WTC11 (cell line): ENCODE results near the gene PLIN4. TPM values are rescaled to one million over a fixed set of nuclear protein-coding genes. Genes with fewer than 3 reads are reported as not detected.

Experiments
- ATAC-seq: fragments of 200-7000 bp; cut with Tn5 transposase; 2 replicates; pipeline ENCODE4 v1.10.0; 2021; ENCODE audit warnings: mild to moderate bottlenecking, moderate library complexity
- CTCF ChIA-PET: fragments of 300-600 bp; sonication (Branson Sonifier 250); formaldehyde crosslinking; loops from one replicate; lab custom pipeline; 2021; ENCODE audit warnings: antibody characterized with exemption; lab: Charles Lee
- POLR2A ChIA-PET: fragments of 350-600 bp; sonication (Branson Sonifier 250); formaldehyde crosslinking; loops from one replicate; lab custom pipeline; 2021; ENCODE audit warnings: antibody characterized with exemption; lab: Charles Lee
- DNase-seq: peaks from one replicate; pipeline ENCODE4 v3.0.0; 2021; ENCODE audit warnings: low spot score
- H3K27ac Mint-ChIP-seq: 2 replicates; pipeline ENCODE4 v1.8.0; 2021; ENCODE audit warnings: mixed read lengths
- H3K27me3 Mint-ChIP-seq: 2 replicates; pipeline ENCODE4 v1.8.0; 2021; ENCODE audit warnings: low read depth, mild to moderate bottlenecking, moderate library complexity, mixed read lengths
- H3K36me3 Mint-ChIP-seq: 2 replicates; pipeline ENCODE4 v1.8.0; 2021; ENCODE audit warnings: mixed read lengths
- H3K4me1 Mint-ChIP-seq: 2 replicates; pipeline ENCODE4 v1.8.0; 2022; ENCODE audit warnings: mixed read lengths
- H3K4me3 Mint-ChIP-seq: 2 replicates; pipeline ENCODE4 v1.8.0; 2021; ENCODE audit warnings: mild to moderate bottlenecking, moderate library complexity, mixed read lengths
- H3K9me3 Mint-ChIP-seq: 2 replicates; pipeline ENCODE4 v1.8.0; 2021; ENCODE audit warnings: mixed read lengths
- AFF4 ChIP-seq: sonication (generic); formaldehyde crosslinking; IDR thresholded peaks from 2 replicates; pipeline ENCODE4 v1.8.1; 2023; ENCODE audit warnings: mild to moderate bottlenecking, missing genetic modification reagents, borderline replicate concordance
- ATF6 ChIP-seq: sonication (generic); formaldehyde crosslinking; IDR thresholded peaks from 2 replicates; pipeline ENCODE4 v1.8.1; 2023; ENCODE audit warnings: mild to moderate bottlenecking, missing genetic modification reagents
- CREB1 ChIP-seq: sonication (generic); formaldehyde crosslinking; IDR thresholded peaks from 2 replicates; pipeline ENCODE4 v1.8.0; 2023; ENCODE audit warnings: mild to moderate bottlenecking, missing genetic modification reagents
- CTCF ChIP-seq: fragments of 200-600 bp; IDR thresholded peaks from 2 replicates; pipeline ENCODE4 v1.8.0; 2022; ENCODE audit warnings: antibody characterized with exemption
- EMX1 ChIP-seq: fragments of 250-450 bp; sonication (Bioruptor Pico); IDR thresholded peaks from 2 replicates; pipeline ENCODE4 v1.8.0; 2021; ENCODE audit warnings: mild to moderate bottlenecking
- FOXP4 ChIP-seq: sonication (generic); formaldehyde crosslinking; IDR thresholded peaks from 2 replicates; pipeline ENCODE4 v1.8.0; 2022; ENCODE audit warnings: mild to moderate bottlenecking, missing genetic modification reagents
- IRF1 ChIP-seq: sonication (generic); formaldehyde crosslinking; IDR thresholded peaks from 2 replicates; pipeline ENCODE4 v1.8.0; 2023; ENCODE audit warnings: missing genetic modification reagents
- JUN ChIP-seq: sonication (generic); formaldehyde crosslinking; IDR thresholded peaks from 2 replicates; pipeline ENCODE4 v1.8.0; 2023; ENCODE audit warnings: mild to moderate bottlenecking, missing genetic modification reagents
- MAX ChIP-seq: sonication (generic); formaldehyde crosslinking; IDR thresholded peaks from 2 replicates; pipeline ENCODE4 v1.8.0; 2022; ENCODE audit warnings: mild to moderate bottlenecking, missing genetic modification reagents
- MYBL2 ChIP-seq: sonication (generic); formaldehyde crosslinking; IDR thresholded peaks from 2 replicates; pipeline ENCODE4 v1.8.1; 2023; ENCODE audit warnings: mild to moderate bottlenecking, moderate library complexity, missing genetic modification reagents
- NFYB ChIP-seq: sonication (generic); formaldehyde crosslinking; conservative IDR thresholded peaks from 2 replicates; pipeline ENCODE4 v1.8.0; 2022; ENCODE audit warnings: low read depth, missing genetic modification reagents
- PRDM15 ChIP-seq: sonication (generic); formaldehyde crosslinking; IDR thresholded peaks from 2 replicates; pipeline ENCODE4 v1.8.0; 2022; ENCODE audit warnings: missing genetic modification reagents
- RELA ChIP-seq: sonication (generic); formaldehyde crosslinking; IDR thresholded peaks from 2 replicates; pipeline ENCODE4 v1.8.1; 2022; ENCODE audit warnings: missing genetic modification reagents, mild to moderate bottlenecking, borderline replicate concordance
- SP1 ChIP-seq: sonication (generic); formaldehyde crosslinking; conservative IDR thresholded peaks from 2 replicates; pipeline ENCODE4 v1.8.1; 2022; ENCODE audit warnings: missing genetic modification reagents
- ZBTB21 ChIP-seq: sonication (generic); formaldehyde crosslinking; IDR thresholded peaks from 2 replicates; pipeline ENCODE4 v1.8.1; 2023; ENCODE audit warnings: mild to moderate bottlenecking, missing genetic modification reagents, borderline replicate concordance
- ZNF232 ChIP-seq: sonication (generic); formaldehyde crosslinking; IDR thresholded peaks from 2 replicates; pipeline ENCODE4 v1.8.0; 2022; ENCODE audit warnings: mild to moderate bottlenecking, missing genetic modification reagents
- ZNF416 ChIP-seq: fragments of 250-450 bp; sonication (Bioruptor Pico); IDR thresholded peaks from 2 replicates; pipeline ENCODE4 v1.9.0; 2021; ENCODE audit warnings: mild to moderate bottlenecking, inconsistent platforms
- ZNF532 ChIP-seq: fragments of 250-450 bp; sonication (Bioruptor Pico); IDR thresholded peaks from 2 replicates; pipeline ENCODE4 v1.9.0; 2021; ENCODE audit warnings: mild to moderate bottlenecking, borderline replicate concordance
- total RNA-seq: library from RNA; stranded (reverse); gene quantifications from 3 replicates; pipeline ENCODE4 v1.2.3, GENCODE V29; 2021

The PLIN4 gene
- total RNA-seq, 1 experiment from 2014 or later, result 0.35 TPM

GRCh38 chr19:4566402-4567051 is 48.2 kb upstream of the PLIN4 start:
- no peaks in the 10 kb centered on the region for H3K36me3 Mint-ChIP-seq
- no peak for ATAC-seq
- H3K27ac Mint-ChIP-seq, result no peak overlapping the region
- peaks cover 2% of the 10 kb centered on the region; the same call in 1 of the 2 replicates for H3K4me1 Mint-ChIP-seq
- no peak for DNase-seq
- POLR2A ChIA-PET, result no interaction called here
- CTCF ChIA-PET, result interaction anchor here (0.7 to 14.6 kb wide), 25 partner anchors 8 to 85 kb away, joined by 3 to 217 read pairs (median 9); partner anchors contain the start of genes PLIN4 and PLIN5
- no peaks in the 10 kb centered on the region for H3K9me3 Mint-ChIP-seq
- H3K4me3 Mint-ChIP-seq, result no peak overlapping the region
- no peaks in the 10 kb centered on the region for H3K27me3 Mint-ChIP-seq
- TF ChIP-seq JUN (CRISPR knock-in tag) (no peak), PRDM15 (CRISPR knock-in tag) (no peak), MAX (CRISPR knock-in tag) (no peak), CTCF (no peak), RELA (CRISPR knock-in tag) (no peak), SP1 (CRISPR knock-in tag) (no peak), FOXP4 (CRISPR knock-in tag) (no peak), NFYB (CRISPR knock-in tag) (no peak), MYBL2 (CRISPR knock-in tag) (no peak), CREB1 (CRISPR knock-in tag) (no peak), ZNF416 (CRISPR knock-in tag) (no peak), ZNF532 (CRISPR knock-in tag) (no peak), EMX1 (CRISPR knock-in tag) (no peak), ZNF232 (CRISPR knock-in tag) (no peak), AFF4 (CRISPR knock-in tag) (no peak), IRF1 (CRISPR knock-in tag) (no peak), ATF6 (CRISPR knock-in tag) (no peak), ZBTB21 (no peak)
